H1 (cell line): Measurements from ENCODE around the gene WWC2.

Experiments used
- BRCA1 ChIP-seq: IDR thresholded peaks from 2 replicates; pipeline ENCODE4 v1.6.1; 2012; ENCODE audit warnings: low read depth, low read length, improper control_type of control experiment
- POLR2AphosphoS5 ChIP-seq: IDR thresholded peaks from 2 replicates; pipeline ENCODE4 v1.6.1; 2011; ENCODE audit warnings: low read depth, low read length

- TF ChIP-seq BRCA1 = no peak
- TF ChIP-seq POLR2AphosphoS5 = no peak
Measured at GRCh38 chr4:183186813-183187212, 87.8 kb downstream of the WWC2 start.
